D721Med (cell line): ENCODE results near the gene B3GAT1.

Experiments
- DNase-seq: peaks from one replicate; pipeline ENCODE4 v3.0.0; 2011; ENCODE audit warnings: low spot score; ENCODE audit not compliant: insufficient read length
- FAIRE-seq: peaks from 2 replicates; lab custom pipeline; 2011; peaks lifted over from hg19 to GRCh38; lab: Jason Lieb, UNC
- TF ChIP-seq, protein P1 (sequence below): IDR thresholded peaks from 2 replicates; pipeline ENCODE4 v1.5.1; 2012; ENCODE audit warnings: mild to moderate bottlenecking, control low read depth; ENCODE audit not compliant: insufficient read depth; ENCODE audit errors: missing control alignments

B3GAT1 gene

DNA sequence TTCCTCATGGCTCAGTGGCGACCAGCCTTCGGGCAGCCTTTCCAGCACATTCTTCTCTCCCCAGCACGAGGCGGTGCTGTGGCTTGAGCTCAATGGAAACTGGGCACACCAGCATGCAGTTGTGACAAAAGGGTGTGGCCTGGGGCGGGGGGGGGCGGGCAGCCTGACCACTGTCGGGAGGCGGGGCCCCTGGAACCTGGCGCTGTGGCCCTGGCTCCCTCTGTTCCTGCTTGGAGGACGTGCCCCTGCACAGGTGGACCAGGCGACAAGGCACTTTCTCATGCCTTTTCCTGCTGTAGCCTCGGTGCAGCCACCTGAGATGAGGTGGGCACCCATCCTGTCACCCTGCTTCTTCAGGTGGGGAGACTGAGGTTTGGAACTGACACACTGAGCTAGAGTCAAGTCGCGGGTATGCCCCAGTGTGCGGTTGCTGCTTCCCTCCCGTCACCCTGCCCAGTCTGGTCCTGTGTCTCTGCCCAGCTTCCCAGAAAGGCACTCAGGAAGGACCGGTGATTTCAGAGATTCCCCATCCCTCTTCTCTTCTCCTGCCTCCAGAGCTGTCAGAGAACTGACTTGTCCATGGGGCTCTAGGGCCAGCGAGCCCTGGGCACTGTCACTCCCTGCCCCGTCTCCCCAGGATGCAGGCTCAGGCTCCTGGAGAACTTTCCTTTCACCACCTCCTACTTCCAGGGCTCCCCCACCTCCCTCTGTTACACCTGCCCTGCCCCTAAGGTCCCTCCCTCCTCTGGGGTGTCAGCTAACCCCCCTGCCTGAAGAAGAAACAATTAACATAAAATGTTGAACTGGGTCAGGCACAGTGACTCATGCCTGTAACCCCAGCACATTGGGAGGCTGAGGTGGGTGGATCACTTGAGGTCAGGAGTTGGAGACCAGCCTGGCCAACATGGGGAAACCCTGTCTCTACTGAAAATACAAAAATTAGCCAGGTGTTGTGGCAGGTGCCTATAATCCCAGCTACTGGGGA is 9.9 kb downstream of the B3GAT1 start:
- DNase-seq (no peak), FAIRE-seq (no peak)
- TF ChIP-seq, protein P1, sequence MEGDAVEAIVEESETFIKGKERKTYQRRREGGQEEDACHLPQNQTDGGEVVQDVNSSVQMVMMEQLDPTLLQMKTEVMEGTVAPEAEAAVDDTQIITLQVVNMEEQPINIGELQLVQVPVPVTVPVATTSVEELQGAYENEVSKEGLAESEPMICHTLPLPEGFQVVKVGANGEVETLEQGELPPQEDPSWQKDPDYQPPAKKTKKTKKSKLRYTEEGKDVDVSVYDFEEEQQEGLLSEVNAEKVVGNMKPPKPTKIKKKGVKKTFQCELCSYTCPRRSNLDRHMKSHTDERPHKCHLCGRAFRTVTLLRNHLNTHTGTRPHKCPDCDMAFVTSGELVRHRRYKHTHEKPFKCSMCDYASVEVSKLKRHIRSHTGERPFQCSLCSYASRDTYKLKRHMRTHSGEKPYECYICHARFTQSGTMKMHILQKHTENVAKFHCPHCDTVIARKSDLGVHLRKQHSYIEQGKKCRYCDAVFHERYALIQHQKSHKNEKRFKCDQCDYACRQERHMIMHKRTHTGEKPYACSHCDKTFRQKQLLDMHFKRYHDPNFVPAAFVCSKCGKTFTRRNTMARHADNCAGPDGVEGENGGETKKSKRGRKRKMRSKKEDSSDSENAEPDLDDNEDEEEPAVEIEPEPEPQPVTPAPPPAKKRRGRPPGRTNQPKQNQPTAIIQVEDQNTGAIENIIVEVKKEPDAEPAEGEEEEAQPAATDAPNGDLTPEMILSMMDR, result no peak

DNA sequence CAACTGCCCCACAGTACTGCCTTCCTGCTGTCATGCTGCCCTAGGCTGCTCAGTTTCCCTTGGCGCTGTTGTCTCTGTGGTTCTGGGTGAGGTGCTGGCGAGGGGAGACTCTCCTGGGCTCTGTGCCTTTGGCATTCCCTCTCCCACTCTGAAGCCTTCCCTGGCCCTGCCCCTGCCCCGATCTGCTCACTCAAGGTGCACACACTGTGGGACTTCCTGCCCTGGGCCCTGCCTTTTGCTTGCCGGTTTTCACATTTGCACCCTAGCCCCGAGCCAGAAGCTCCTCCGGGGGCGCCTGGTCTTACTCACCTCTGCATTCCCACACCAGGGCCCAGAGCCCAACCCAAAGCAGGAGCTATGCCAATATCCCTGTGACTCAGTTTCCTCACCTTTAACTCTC is 12.0 kb downstream of the B3GAT1 start:
- DNase-seq, result no peak
- TF ChIP-seq, protein P1, result no peak
- FAIRE-seq, result no peak

DNA sequence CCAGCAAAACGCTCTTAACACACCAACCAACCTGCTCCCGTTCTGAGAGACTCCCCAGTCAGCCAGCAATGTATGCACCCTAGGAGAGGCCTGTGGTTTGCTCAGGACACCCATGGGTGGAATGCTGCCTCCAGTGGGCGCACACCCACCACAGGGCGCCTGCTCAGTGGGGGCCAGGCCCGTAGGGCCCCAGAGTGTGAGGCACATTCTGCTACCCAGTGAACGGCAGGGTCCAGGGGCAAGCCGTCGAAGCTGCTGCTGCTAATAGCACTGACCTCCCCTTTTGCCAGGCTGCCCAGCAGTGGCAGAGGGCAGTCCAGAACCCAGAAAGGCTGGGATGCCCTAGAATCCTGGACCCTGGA is 12.8 kb downstream of the B3GAT1 start:
- TF ChIP-seq, protein P1, result no peak
- no peak for FAIRE-seq
- no peak for DNase-seq

DNA sequence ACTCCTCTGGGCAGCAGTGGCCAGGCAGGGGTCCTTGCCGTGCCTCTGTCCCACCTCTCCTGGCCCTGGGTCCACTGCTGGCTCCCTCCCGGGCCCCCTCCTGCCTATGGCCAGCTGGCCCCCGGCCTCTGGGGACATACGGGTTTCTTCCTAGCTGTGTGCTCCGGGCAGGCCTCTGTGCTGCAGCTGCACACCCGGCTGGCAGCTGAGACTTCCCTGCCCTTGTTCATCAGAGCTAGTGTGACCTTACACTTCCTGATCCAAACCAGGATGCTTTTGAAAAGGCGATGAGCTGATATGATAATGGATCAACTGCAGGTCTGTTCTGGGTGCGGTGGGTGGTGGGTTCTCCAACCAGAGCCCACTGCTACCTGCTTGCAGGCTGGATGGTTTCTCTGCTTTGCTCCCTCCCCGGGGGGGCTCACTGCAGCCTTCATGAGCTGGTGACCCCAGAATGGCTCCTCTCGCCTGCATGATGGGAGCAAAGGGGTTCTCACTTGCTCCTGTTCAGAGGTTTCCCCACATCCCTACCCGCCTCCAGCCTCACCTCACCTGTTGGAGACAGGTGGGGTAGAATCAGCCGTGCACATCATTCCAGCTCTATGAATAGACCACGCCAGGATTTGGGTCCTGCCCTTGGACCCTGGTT is 13.3 kb downstream of the B3GAT1 start:
- FAIRE-seq (no peak), DNase-seq (no peak)
- TF ChIP-seq, protein P1, result no peak

DNA sequence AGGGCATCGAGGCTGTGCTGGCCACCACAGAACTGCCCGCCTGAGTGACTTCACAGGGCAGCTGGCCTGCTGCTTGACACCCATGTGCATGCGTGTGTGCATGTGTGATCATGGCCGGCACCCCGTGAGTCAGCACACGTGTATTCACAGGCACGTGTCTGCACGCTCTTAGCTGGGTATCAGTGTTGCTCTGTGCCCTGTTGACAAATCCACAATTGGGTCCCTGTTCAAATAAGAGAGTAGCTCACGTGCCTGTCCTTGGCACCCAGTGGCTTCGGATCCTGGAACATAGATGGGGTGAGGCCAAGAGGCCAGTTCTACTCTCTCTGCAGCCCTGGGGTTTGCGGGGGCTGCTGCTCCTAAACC is 14.0 kb downstream of the B3GAT1 start:
- TF ChIP-seq, protein P1, result no peak
- DNase-seq, result no peak
- FAIRE-seq, result no peak

DNA sequence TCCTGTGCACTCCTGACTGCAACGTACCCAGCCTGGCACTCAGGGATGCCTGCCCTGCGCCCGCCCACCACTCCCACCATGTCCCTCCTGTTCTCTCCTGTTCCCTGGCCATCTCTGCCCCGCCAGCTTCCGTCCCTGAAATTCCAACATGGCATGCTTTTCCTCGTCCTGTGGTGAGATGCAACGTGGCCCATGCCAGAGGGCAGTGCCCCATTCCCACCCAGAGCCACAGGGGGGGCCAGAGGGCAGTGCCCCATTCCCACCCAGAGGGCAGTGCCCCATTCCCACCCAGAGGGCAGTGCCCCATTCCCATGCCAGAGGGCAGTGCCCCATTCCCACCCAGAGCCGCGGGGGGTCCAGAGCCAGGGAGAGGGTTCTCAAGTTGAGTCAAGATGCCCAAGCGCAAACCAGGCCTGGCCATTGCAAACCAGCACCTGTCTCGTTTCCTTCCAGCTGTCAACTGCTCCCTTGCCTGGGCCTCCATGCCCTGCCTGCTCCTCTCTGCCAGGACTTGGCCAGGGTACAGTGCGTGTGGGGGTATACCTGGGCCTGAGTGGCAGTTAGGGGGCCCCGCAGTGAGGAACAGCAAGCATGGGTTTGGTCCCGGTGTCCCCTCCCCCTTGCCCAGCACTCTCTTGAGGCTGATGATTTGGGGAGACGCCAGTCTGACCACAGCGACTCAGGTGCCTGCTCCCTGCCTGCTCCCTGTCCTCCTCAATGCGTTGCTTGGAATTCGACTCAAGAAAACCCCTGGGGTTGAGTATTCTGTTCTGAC is 14.6 kb downstream of the B3GAT1 start:
- no peak for DNase-seq
- TF ChIP-seq, protein P1, result no peak
- no peak for FAIRE-seq
